ENCODE data around the gene ATP5ME.

Gene ATP5ME

GRCh38 chr4:666822-667544 lies 7.1 kb downstream of the ATP5ME start:
- DNase-seq, result no peak

GRCh38 chr4:666436-666810 lies 7.7 kb downstream of the ATP5ME start:
- no peak for DNase-seq

GRCh38 chr4:665751-666435 lies 8.2 kb downstream of the ATP5ME start:
- no peak for DNase-seq

- DNase-seq, result no peak
Measured at GRCh38 chr4:665381-665750, 8.7 kb downstream of the ATP5ME start.

GRCh38 chr4:664713-665231 lies 9.3 kb downstream of the ATP5ME start:
- DNase-seq, result no peak

GRCh38 chr4:663438-664428 lies 10.3 kb downstream of the ATP5ME start:
- DNase-seq, result no peak

GRCh38 chr4:663046-663437 lies 11.0 kb downstream of the ATP5ME start:
- DNase-seq, result no peak

GRCh38 chr4:661881-662761 lies 12.0 kb downstream of the ATP5ME start:
- no peak for DNase-seq

- no peak for DNase-seq
Measured at GRCh38 chr4:661231-661630, 12.8 kb downstream of the ATP5ME start.

- no peak for DNase-seq
Measured at GRCh38 chr4:660401-660800, 13.7 kb downstream of the ATP5ME start.

- no peak for DNase-seq
Measured at GRCh38 chr4:659851-660250, 14.2 kb downstream of the ATP5ME start.

GRCh38 chr4:658681-659667 lies 15.1 kb downstream of the ATP5ME start:
- DNase-seq, result no peak

- no peak for DNase-seq
Measured at GRCh38 chr4:657834-658667, 16.0 kb downstream of the ATP5ME start.

GRCh38 chr4:657338-657833 lies 16.7 kb downstream of the ATP5ME start:
- DNase-seq, result no peak

GRCh38 chr4:656436-657337 lies 17.4 kb downstream of the ATP5ME start:
- DNase-seq, result no peak

GRCh38 chr4:655464-656151 lies 18.5 kb downstream of the ATP5ME start:
- no peak for DNase-seq

- DNase-seq, result no peak
Measured at GRCh38 chr4:654871-655463, 19.1 kb downstream of the ATP5ME start.

GRCh38 chr4:654503-654845 lies 19.6 kb downstream of the ATP5ME start:
- DNase-seq, result no peak

Data from SHP77 (cell line).